ENCODE data around the gene DPPA5. TPM values are rescaled to one million over a fixed set of nuclear protein-coding genes. Genes with fewer than 3 reads are reported as not detected.

DPPA5 gene
- total and polyA plus RNA-seq, 9 of the 15 experiments (the other 6 are each of a cell fraction or from before 2014, with no cell fraction given): not detected

GRCh38 chr6:73369157-73369556 lies 15.1 kb upstream of the DPPA5 start:
- no peak overlapping the region for H3K4me2 ChIP-seq (ENCODE audit: insufficient read depth, low read length)
- 35% methylated on average over 14 of the region's 14 CpGs for WGBS (ENCODE audit: insufficient coverage, low coverage, missing lambda C conversion rate)
- no peak overlapping the region for H3K9ac ChIP-seq (ENCODE audit: insufficient read depth in 1 of 2, low read depth in 2 of 2, low read length in 2 of 2)
- no peak overlapping the region for H3K4me3 ChIP-seq
- H3K9me1 ChIP-seq (ENCODE audit: control insufficient read depth, insufficient read depth, low read length): no peaks in the 10 kb centered on the region
- no TSS peak for BruUV-seq (replicated peaks)
- no peaks in the 10 kb centered on the region for H3K36me3 ChIP-seq (ENCODE audit: control insufficient read depth, insufficient read depth, low read length)
- no peaks in the 10 kb centered on the region for H3K79me2 ChIP-seq (ENCODE audit: control insufficient read depth, insufficient read depth, low read length)
- DNase-seq (ENCODE audit: extremely low read depth in 1 of 4, low spot score in 3 of 4): no peak
- no peak overlapping the region for H3K27ac ChIP-seq (ENCODE audit: extremely low read depth, low read depth, low read length)
- TF ChIP-seq ARID3B (CRISPR knock-in tag; IDR thresholded peaks at IDR 0.05; ENCODE audit: borderline replicate concordance): no peak
- no peak for TF ChIP-seq HMGXB4 (CRISPR knock-in tag; IDR thresholded peaks at IDR 0.05)
- no peak for TF ChIP-seq ZNF444 (CRISPR knock-in tag; IDR thresholded peaks at IDR 0.05)
- no peak for TF ChIP-seq CREB3L1 (IDR thresholded peaks at IDR 0.05; ENCODE audit: borderline replicate concordance, low read depth)
- no peak for TF ChIP-seq UBTF (IDR thresholded peaks at IDR 0.05; ENCODE audit: borderline replicate concordance in 1 of 2, low read depth in 2 of 2, low read length in 2 of 2)
- TF ChIP-seq NR2C1 (IDR thresholded peaks at IDR 0.05): no peak
- no peak for TF ChIP-seq NR2C1 (tag; IDR thresholded peaks at IDR 0.05)
- no peak for TF ChIP-seq RUNX1 (IDR thresholded peaks at IDR 0.05; ENCODE audit: low read depth)
- no peak for TF ChIP-seq RHOXF2B (CRISPR knock-in tag; conservative IDR thresholded peaks at IDR 0.05)
- no peak for TF ChIP-seq SPI1 (IDR thresholded peaks at IDR 0.05; ENCODE audit: borderline replicate concordance, low read depth, low read length)
- TF ChIP-seq GABPB1 (CRISPR knock-in tag; IDR thresholded peaks at IDR 0.05): no peak
- TF ChIP-seq NFIX (CRISPR knock-in tag; IDR thresholded peaks at IDR 0.05; ENCODE audit: low read depth): no peak
- no peak for TF ChIP-seq GMEB1 (CRISPR knock-in tag; IDR thresholded peaks at IDR 0.05)
- no peak for TF ChIP-seq TAF1 (IDR thresholded peaks at IDR 0.05; ENCODE audit: control insufficient read depth, extremely low read depth, insufficient read depth, low read length, severe bottlenecking)
- CTCF ChIA-PET (ENCODE audit: low intra/inter-chr PET ratio): no interaction called here
- peaks cover 0 to 15% of the 10 kb centered on the region in 2 experiments; a peak in 3 of 5 replicates for H3K27me3 ChIP-seq (ENCODE audit: control insufficient read depth in 2 of 2, insufficient read depth in 2 of 2, low read length in 2 of 2)
- no peaks in the 10 kb centered on the region for H4K20me1 ChIP-seq (replicated peaks; ENCODE audit: control insufficient read depth, insufficient read depth, low read length)
- no peak for ATAC-seq
- H2AFZ ChIP-seq (ENCODE audit: low read depth, low read length): no peak overlapping the region
- POLR2A ChIA-PET: interaction anchor here (0.7 to 0.9 kb wide), 3 partner anchors 9 to 107 kb away, joined by 3 to 4 read pairs (median 3); partner anchors contain the start of gene KHDC1
- FAIRE-seq: no peak
- peaks cover 4 to 8% of the 10 kb centered on the region in 2 experiments; a peak in 3 of 5 replicates for H3K4me1 ChIP-seq (replicated peaks in 1 of 2; ENCODE audit: control insufficient read depth in 2 of 2, insufficient read depth in 2 of 2, low read length in 2 of 2)
- H3K9me3 ChIP-seq (replicated peaks; ENCODE audit: control insufficient read depth, insufficient read depth, low read depth, low read length): no peaks in the 10 kb centered on the region
- in situ Hi-C loops (cut with MboI): no loop called here
- intact Hi-C loops (cut with micrococcal nuclease): no loop called here

All from K562 (cell line).